ENCODE measurements around the gene GP1BB.

DNA sequence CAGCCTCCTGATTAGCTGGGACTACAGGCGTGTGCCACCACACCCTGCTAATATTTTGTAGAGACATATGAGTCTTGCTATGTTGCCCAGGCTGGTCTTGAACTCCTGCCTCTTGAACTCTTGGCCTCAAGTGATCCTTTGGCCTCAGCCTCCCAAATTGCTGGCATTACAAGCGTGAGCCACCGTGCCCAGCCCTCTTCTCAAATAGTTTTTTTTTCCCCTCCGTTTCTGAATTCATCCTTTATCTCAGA is 49.0 kb downstream of the GP1BB start:
- TF ChIP-seq, protein P1, sequence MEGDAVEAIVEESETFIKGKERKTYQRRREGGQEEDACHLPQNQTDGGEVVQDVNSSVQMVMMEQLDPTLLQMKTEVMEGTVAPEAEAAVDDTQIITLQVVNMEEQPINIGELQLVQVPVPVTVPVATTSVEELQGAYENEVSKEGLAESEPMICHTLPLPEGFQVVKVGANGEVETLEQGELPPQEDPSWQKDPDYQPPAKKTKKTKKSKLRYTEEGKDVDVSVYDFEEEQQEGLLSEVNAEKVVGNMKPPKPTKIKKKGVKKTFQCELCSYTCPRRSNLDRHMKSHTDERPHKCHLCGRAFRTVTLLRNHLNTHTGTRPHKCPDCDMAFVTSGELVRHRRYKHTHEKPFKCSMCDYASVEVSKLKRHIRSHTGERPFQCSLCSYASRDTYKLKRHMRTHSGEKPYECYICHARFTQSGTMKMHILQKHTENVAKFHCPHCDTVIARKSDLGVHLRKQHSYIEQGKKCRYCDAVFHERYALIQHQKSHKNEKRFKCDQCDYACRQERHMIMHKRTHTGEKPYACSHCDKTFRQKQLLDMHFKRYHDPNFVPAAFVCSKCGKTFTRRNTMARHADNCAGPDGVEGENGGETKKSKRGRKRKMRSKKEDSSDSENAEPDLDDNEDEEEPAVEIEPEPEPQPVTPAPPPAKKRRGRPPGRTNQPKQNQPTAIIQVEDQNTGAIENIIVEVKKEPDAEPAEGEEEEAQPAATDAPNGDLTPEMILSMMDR (IDR thresholded peaks at IDR 0.05): no peak
- no peak for TF ChIP-seq POLR2A (IDR thresholded peaks at IDR 0.05)
